Activated CD4-positive, alpha-beta T cell treated with anti-CD3 and anti-CD28 coated beads for 36 hours (primary cell): Measurements from ENCODE around the gene C1orf35. TPM values are rescaled to one million over a fixed set of nuclear protein-coding genes. Genes with fewer than 3 reads are reported as not detected.

Source experiments
- ATAC-seq: fragments of 200-7000 bp; cut with Tn5 transposase; one replicate; pipeline ENCODE4 v1.10.0; 2021; ENCODE audit warnings: mild to moderate bottlenecking, moderate library complexity
- CTCF ChIA-PET: fragments of 350-600 bp; sonication (Branson Sonifier 250); formaldehyde crosslinking; loops from one replicate; lab custom pipeline; 2021; ENCODE audit warnings: antibody characterized with exemption; lab: Charles Lee
- POLR2A ChIA-PET: fragments of 350-600 bp; sonication (Branson Sonifier 250); formaldehyde crosslinking; loops from one replicate; lab custom pipeline; 2021; ENCODE audit warnings: antibody characterized with exemption, inconsistent platforms; lab: Charles Lee
- DNase-seq: peaks from one replicate; pipeline ENCODE4 v3.0.0-alpha.2; 2020
- H3K27ac Mint-ChIP-seq: one replicate; pipeline ENCODE4 v1.8.0; 2021; ENCODE audit warnings: mixed read lengths
- H3K27me3 Mint-ChIP-seq: one replicate; pipeline ENCODE4 v1.8.0; 2021; ENCODE audit warnings: mixed read lengths
- H3K36me3 Mint-ChIP-seq: one replicate; pipeline ENCODE4 v1.8.0; 2021; ENCODE audit warnings: low read depth, mixed read lengths
- H3K4me1 Mint-ChIP-seq: one replicate; pipeline ENCODE4 v1.8.0; 2021; ENCODE audit warnings: mixed read lengths
- H3K4me3 Mint-ChIP-seq: one replicate; pipeline ENCODE4 v1.8.0; 2021; ENCODE audit warnings: mild to moderate bottlenecking, moderate library complexity, mixed read lengths
- H3K9me3 Mint-ChIP-seq: one replicate; pipeline ENCODE4 v1.8.0; 2021; ENCODE audit warnings: low read depth, mixed read lengths
- intact Hi-C, 2 experiments: fragments of 100-400 bp; cut with DNase I in 1 of 2; cut with micrococcal nuclease in 1 of 2; formaldehyde crosslinking; loops; one replicate each; pipeline versions ENCODE4 v1.14.2 to v1.15.1; 2022 to 2024; cut with DNase I, micrococcal nuclease
- total RNA-seq, 2 experiments: library from RNA; stranded (reverse); gene quantifications; one replicate each; pipeline ENCODE4 v1.2.3, GENCODE V29; 2021

The C1orf35 gene
- total RNA-seq, 2 experiments from 2014 or later: 14.6 to 22.5 TPM

- Mint-ChIP-seq H3K27ac (no peak overlapping the region), H3K27me3 (no peaks in the 10 kb centered on the region), H3K4me1 (peaks cover 12% of the 10 kb centered on the region), H3K9me3 (no peaks in the 10 kb centered on the region), H3K36me3 (peaks cover 5% of the 10 kb centered on the region), H3K4me3 (no peak overlapping the region)
- ATAC-seq (no peak), DNase-seq (no peak)
- ChIA-PET POLR2A (no interaction called here), CTCF (interaction anchor here (1.0 kb wide), 1 partner anchor 18 kb away, joined by 6 read pairs; no protein-coding TSS in a partner anchor)
- intact Hi-C loops: no loop called here
Measured at GRCh38 chr1:228076796-228077430, 26.2 kb downstream of the C1orf35 start.

- no peaks in the 10 kb centered on the region for H3K36me3 Mint-ChIP-seq
- no peak for ATAC-seq
- no peak overlapping the region for H3K27ac Mint-ChIP-seq
- H3K4me1 Mint-ChIP-seq: peaks cover 10% of the 10 kb centered on the region
- H3K4me3 Mint-ChIP-seq: no peak overlapping the region
- H3K9me3 Mint-ChIP-seq: no peaks in the 10 kb centered on the region
- POLR2A ChIA-PET: no interaction called here
- DNase-seq: no peak
- no peaks in the 10 kb centered on the region for H3K27me3 Mint-ChIP-seq
- CTCF ChIA-PET: no interaction called here
- intact Hi-C loops: no loop called here
Measured at GRCh38 chr1:228075801-228076271, 27.3 kb downstream of the C1orf35 start.

GRCh38 chr1:228074954-228075730 lies 28.0 kb downstream of the C1orf35 start:
- DNase-seq: no peak
- no peaks in the 10 kb centered on the region for H3K36me3 Mint-ChIP-seq
- POLR2A ChIA-PET: no interaction called here
- ATAC-seq: no peak
- no peak overlapping the region for H3K4me3 Mint-ChIP-seq
- H3K27me3 Mint-ChIP-seq: no peaks in the 10 kb centered on the region
- intact Hi-C loops: loop anchor here in 1 of 2 experiments (1.0 kb wide), 1 partner anchor 71 kb away; no protein-coding TSS in a partner anchor
- peaks cover 8% of the 10 kb centered on the region for H3K4me1 Mint-ChIP-seq
- H3K9me3 Mint-ChIP-seq: no peaks in the 10 kb centered on the region
- no peak overlapping the region for H3K27ac Mint-ChIP-seq
- CTCF ChIA-PET: no interaction called here

- POLR2A ChIA-PET: no interaction called here
- Mint-ChIP-seq H3K9me3 (no peaks in the 10 kb centered on the region), H3K27ac (no peak overlapping the region), H3K4me3 (no peak overlapping the region), H3K36me3 (no peaks in the 10 kb centered on the region), H3K27me3 (no peaks in the 10 kb centered on the region), H3K4me1 (peaks cover 4% of the 10 kb centered on the region)
- CTCF ChIA-PET: interaction anchor here (1.3 kb wide), 1 partner anchor 71 kb away, joined by 4 read pairs; no protein-coding TSS in a partner anchor
- DNase-seq (no peak), ATAC-seq (no peak)
- intact Hi-C loops: loop anchor here in 1 of 2 experiments (1.0 kb wide), 1 partner anchor 70 kb away; no protein-coding TSS in a partner anchor
Measured at GRCh38 chr1:228073857-228074545, 29.1 kb downstream of the C1orf35 start.

GRCh38 chr1:228073061-228073856 lies 29.9 kb downstream of the C1orf35 start:
- Mint-ChIP-seq H3K9me3 (no peaks in the 10 kb centered on the region), H3K27me3 (no peaks in the 10 kb centered on the region), H3K4me3 (no peak overlapping the region), H3K27ac (no peak overlapping the region), H3K36me3 (no peaks in the 10 kb centered on the region), H3K4me1 (peaks cover 4% of the 10 kb centered on the region)
- ChIA-PET POLR2A (no interaction called here), CTCF (interaction anchor here (1.3 kb wide), 1 partner anchor 70 kb away, joined by 4 read pairs; no protein-coding TSS in a partner anchor)
- DNase-seq (no peak), ATAC-seq (no peak)
- intact Hi-C loops: no loop called here

GRCh38 chr1:228072658-228073043 lies 30.5 kb downstream of the C1orf35 start:
- ChIA-PET CTCF (no interaction called here), POLR2A (no interaction called here)
- Mint-ChIP-seq H3K27ac (no peak overlapping the region), H3K4me3 (no peak overlapping the region), H3K9me3 (no peaks in the 10 kb centered on the region), H3K27me3 (no peaks in the 10 kb centered on the region), H3K36me3 (no peaks in the 10 kb centered on the region), H3K4me1 (peaks cover 3% of the 10 kb centered on the region)
- intact Hi-C loops: no loop called here
- no peak for ATAC-seq
- no peak for DNase-seq

- H3K4me1 Mint-ChIP-seq: peaks cover 2% of the 10 kb centered on the region
- DNase-seq (no peak), ATAC-seq (peak; percentile 47)
- no peaks in the 10 kb centered on the region for H3K36me3 Mint-ChIP-seq
- no peak overlapping the region for H3K27ac Mint-ChIP-seq
- CTCF ChIA-PET: no interaction called here
- H3K4me3 Mint-ChIP-seq: no peak overlapping the region
- intact Hi-C loops: no loop called here
- POLR2A ChIA-PET: no interaction called here
- no peaks in the 10 kb centered on the region for H3K9me3 Mint-ChIP-seq
- H3K27me3 Mint-ChIP-seq: no peaks in the 10 kb centered on the region
Measured at GRCh38 chr1:228071839-228072657, 31.1 kb downstream of the C1orf35 start.

GRCh38 chr1:228070851-228071250 lies 32.3 kb downstream of the C1orf35 start:
- H3K27me3 Mint-ChIP-seq: peaks cover 2% of the 10 kb centered on the region
- H3K9me3 Mint-ChIP-seq: no peaks in the 10 kb centered on the region
- H3K36me3 Mint-ChIP-seq: no peaks in the 10 kb centered on the region
- intact Hi-C loops: no loop called here
- ATAC-seq (no peak), DNase-seq (no peak)
- CTCF ChIA-PET: no interaction called here
- no peak overlapping the region for H3K4me3 Mint-ChIP-seq
- H3K4me1 Mint-ChIP-seq: peaks cover 2% of the 10 kb centered on the region
- POLR2A ChIA-PET: no interaction called here
- H3K27ac Mint-ChIP-seq: no peak overlapping the region

- no peak overlapping the region for H3K27ac Mint-ChIP-seq
- POLR2A ChIA-PET: no interaction called here
- H3K4me3 Mint-ChIP-seq: no peak overlapping the region
Measured at GRCh38 chr1:228070173-228070572, 33.0 kb downstream of the C1orf35 start.

GRCh38 chr1:228068359-228068758 lies 34.8 kb downstream of the C1orf35 start:
- POLR2A ChIA-PET: no interaction called here
- Mint-ChIP-seq H3K27me3 (peaks cover 5% of the 10 kb centered on the region), H3K27ac (no peak overlapping the region), H3K36me3 (no peaks in the 10 kb centered on the region), H3K4me3 (no peak overlapping the region), H3K9me3 (no peaks in the 10 kb centered on the region), H3K4me1 (no peaks in the 10 kb centered on the region)
- CTCF ChIA-PET: no interaction called here
- no peak for ATAC-seq
- intact Hi-C loops: no loop called here
- no peak for DNase-seq

More at GRCh38 chr1:228070173-228070572, 33.0 kb downstream of the C1orf35 start:
- DNase-seq (no peak), ATAC-seq (no peak)
- Mint-ChIP-seq H3K9me3 (no peaks in the 10 kb centered on the region), H3K36me3 (no peaks in the 10 kb centered on the region), H3K4me1 (peaks cover 2% of the 10 kb centered on the region), H3K27me3 (peaks cover 5% of the 10 kb centered on the region)
- CTCF ChIA-PET: no interaction called here
- intact Hi-C loops: no loop called here
